Small intestine (tissue), 7 donors: Measurements from ENCODE around the gene TIGAR. TPM values are rescaled to one million over a fixed set of nuclear protein-coding genes. Genes with fewer than 3 reads are reported as not detected.

Source experiments
- DNase-seq, 2 donors: peaks; one replicate each; pipeline versions ENCODE4 v3.0.0 to v3.0.0-alpha.2; 2013
- FAIRE-seq: peaks from 2 replicates; lab custom pipeline; 2012; peaks lifted over from hg19 to GRCh38; lab: Jason Lieb, UNC
- H3K27ac ChIP-seq, 3 donors: one replicate each; pipeline ENCODE4 v1.5.1; 2013; ENCODE audit warnings: low read length in 2 of 3, mild to moderate bottlenecking in 2 of 3, control low read depth in 1 of 3, inconsistent platforms in 1 of 3, low read depth in 1 of 3, moderate library complexity in 1 of 3
- H3K27me3 ChIP-seq, 3 donors: one replicate each; pipeline ENCODE4 v1.6.1; 2013; ENCODE audit warnings: low read length in 3 of 3, inconsistent platforms in 1 of 3; ENCODE audit not compliant: control insufficient read depth in 3 of 3, insufficient read depth in 3 of 3
- H3K36me3 ChIP-seq, 3 donors: one replicate each; pipeline ENCODE4 v1.6.1; 2013; ENCODE audit warnings: low read length in 3 of 3, inconsistent platforms in 1 of 3, low read depth in 1 of 3, mild to moderate bottlenecking in 1 of 3, moderate library complexity in 1 of 3; ENCODE audit not compliant: control insufficient read depth in 3 of 3, insufficient read depth in 2 of 3
- H3K4me1 ChIP-seq, 3 donors: one replicate each; pipeline ENCODE4 v1.6.1; 2013; ENCODE audit warnings: low read length in 2 of 3, inconsistent platforms in 1 of 3, low read depth in 1 of 3, mild to moderate bottlenecking in 1 of 3, moderate library complexity in 1 of 3; ENCODE audit not compliant: control insufficient read depth in 3 of 3, insufficient read depth in 2 of 3
- H3K4me3 ChIP-seq, 3 donors: one replicate each; pipeline ENCODE4 v1.5.1; 2013; ENCODE audit warnings: low read length in 3 of 3, control low read depth in 1 of 3, inconsistent platforms in 1 of 3, low read depth in 1 of 3, mild to moderate bottlenecking in 1 of 3, moderate library complexity in 1 of 3
- H3K9me3 ChIP-seq, 2 donors: one replicate each; pipeline ENCODE4 v1.6.1; 2013; ENCODE audit warnings: low read depth in 1 of 2, low read length in 1 of 2; ENCODE audit not compliant: control insufficient read depth in 2 of 2, insufficient read depth in 1 of 2
- WGBS, 3 donors: extraction: QIAGEN DNeasy Blood & Tissue Kit; methylation state at CpG; one replicate each; pipeline ENCODE4 v1.1.7; 2013; 5-methylcytosine and 5-hydroxymethylcytosine counted together
- polyA plus RNA-seq, 4 donors: library from polyadenylated mRNA; stranded (reverse) in 3 of 4; unstranded in 1 of 4; fragments of 200-250 nt in 3 of 4; fragments of 120-200 nt in 1 of 4; gene quantifications; one replicate each; pipeline versions ENCODE4 v1.2.1 to v1.2.3, GENCODE V29; 2013
- donor health status: healthy with polysubstance abuse.
- donor health status: control.
- donor health status: control.
- donor health status: Bipolar disorder and iron deficiency.
- donor health status: healthy.

The TIGAR gene
- polyA plus RNA-seq, 4 donors: 3.5 to 10.1 (median 5.4) TPM

- DNase-seq (no peak), FAIRE-seq (no peak)
- Histone ChIP-seq H3K9me3 (no peaks in the 10 kb centered on the region), H3K4me3 (no peak overlapping the region), H3K27ac (no peak overlapping the region), H3K27me3 (no peaks in the 10 kb centered on the region), H3K4me1 (peaks cover 0 to 69% (median 12%) of the 10 kb centered on the region in 3 donors), H3K36me3 (peaks cover 8 to 94% (median 13%) of the 10 kb centered on the region in 3 donors)
- 29 to 52% (median 35%) methylated on average over 12 of the region's 12 CpGs for WGBS, 3 donors
Observed at GRCh38 chr12:4286228-4286627, 34.8 kb upstream of the TIGAR start.

DNA sequence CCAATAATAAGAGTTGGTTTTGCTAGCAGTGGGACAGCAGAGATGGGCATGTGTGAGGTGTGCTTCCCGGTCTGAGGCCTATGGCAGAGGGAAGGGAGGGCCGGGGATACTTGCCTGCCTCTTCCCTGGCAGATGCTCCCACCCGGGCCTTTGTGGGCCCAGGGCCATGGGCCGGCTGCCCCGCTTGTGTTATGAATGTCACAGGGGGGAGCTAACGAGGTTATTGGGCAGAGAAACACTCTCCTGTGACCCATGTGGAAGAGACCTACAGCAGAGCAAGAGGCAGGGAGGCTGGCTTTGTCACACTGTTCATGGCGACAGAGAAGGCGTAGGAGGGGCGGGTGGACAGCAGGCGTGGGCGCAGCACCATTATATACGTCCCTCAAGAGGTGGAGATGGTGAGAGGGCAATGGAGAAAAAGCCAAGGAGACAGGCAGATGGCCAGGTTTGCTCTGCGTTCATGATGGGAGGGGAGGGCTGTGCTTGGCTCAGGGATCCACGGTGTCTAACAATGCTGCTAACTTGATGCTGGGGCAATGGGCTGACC, 34.2 kb upstream of the TIGAR start:
- H3K9me3 ChIP-seq: no peaks in the 10 kb centered on the region
- DNase-seq (no peak), FAIRE-seq (no peak)
- 44 to 56% (median 51%) methylated on average over 14 of the region's 14 CpGs for WGBS, 3 donors
- peaks cover 8 to 90% (median 13%) of the 10 kb centered on the region in 3 donors for H3K36me3 ChIP-seq
- no peaks in the 10 kb centered on the region for H3K27me3 ChIP-seq
- H3K4me3 ChIP-seq: no peak overlapping the region
- peaks cover 0 to 63% (median 8%) of the 10 kb centered on the region in 3 donors for H3K4me1 ChIP-seq
- peak overlapping the region in 2 of 3 donors; percentile 48 to 67 for H3K27ac ChIP-seq

DNA sequence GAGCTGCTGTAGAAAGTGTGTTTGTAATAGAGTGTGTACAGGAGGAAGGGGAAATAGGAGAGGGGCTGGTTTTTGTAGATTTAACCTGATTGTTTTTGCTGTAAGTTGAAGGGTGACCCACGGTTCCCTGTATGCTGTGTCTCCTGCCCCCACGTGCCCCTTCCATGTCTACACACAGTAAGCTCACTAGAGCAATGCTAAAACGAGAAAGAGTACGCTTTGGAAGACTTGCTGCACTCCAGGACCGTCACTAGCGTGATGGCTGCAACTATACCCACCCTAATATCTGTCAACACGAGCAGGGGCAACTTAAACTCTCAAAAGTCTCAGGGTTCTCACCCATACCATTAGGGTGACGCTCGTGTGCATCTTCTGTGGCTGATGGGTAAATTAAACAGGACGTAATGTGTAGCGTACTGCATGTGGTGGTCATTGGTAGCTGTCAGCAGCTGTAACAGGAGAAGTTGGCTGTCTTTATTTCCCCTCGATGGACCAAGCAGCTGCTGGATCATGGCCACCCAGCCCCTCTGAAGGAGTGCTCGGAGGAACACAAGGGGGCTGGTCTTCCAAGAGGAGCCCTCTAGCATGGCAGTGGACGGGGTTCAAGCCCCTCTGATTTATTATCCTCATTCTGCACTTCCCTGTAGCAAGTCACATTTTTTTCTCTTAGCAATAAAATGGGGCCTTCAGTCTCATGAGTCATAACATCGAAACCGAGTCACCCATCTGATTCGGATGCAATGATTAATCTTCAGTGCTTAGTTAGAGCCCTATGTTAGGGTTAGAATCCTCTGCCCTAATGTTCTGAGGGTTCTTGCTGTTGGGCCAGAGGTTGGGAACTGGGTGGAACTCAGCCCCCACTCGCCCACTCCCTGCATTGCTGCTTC, 33.4 kb upstream of the TIGAR start:
- DNase-seq (peak; percentile 76 to 77), FAIRE-seq (no peak)
- Histone ChIP-seq H3K4me3 (no peak overlapping the region), H3K27me3 (no peaks in the 10 kb centered on the region), H3K4me1 (peaks cover 0 to 56% (median 8%) of the 10 kb centered on the region in 3 donors), H3K27ac (peak overlapping the region; percentile 17 to 67 (median 48)), H3K9me3 (no peaks in the 10 kb centered on the region), H3K36me3 (peaks cover 8 to 89% (median 13%) of the 10 kb centered on the region in 3 donors)
- 33 to 45% (median 35%) methylated on average over 18 of the region's 18 CpGs for WGBS, 3 donors

GRCh38 chr12:4288296-4289131, 32.5 kb upstream of the TIGAR start:
- H3K27ac ChIP-seq: peak overlapping the region in 2 of 3 donors; percentile 0 to 67
- H3K36me3 ChIP-seq: peaks cover 10 to 86% (median 11%) of the 10 kb centered on the region in 3 donors
- no peaks in the 10 kb centered on the region for H3K9me3 ChIP-seq
- WGBS, 3 donors: 54 to 64% (median 59%) methylated on average over 20 of the region's 20 CpGs
- FAIRE-seq: no peak
- H3K4me1 ChIP-seq: peaks cover 0 to 49% (median 10%) of the 10 kb centered on the region in 3 donors
- DNase-seq: no peak
- no peak overlapping the region for H3K4me3 ChIP-seq
- no peaks in the 10 kb centered on the region for H3K27me3 ChIP-seq

DNA sequence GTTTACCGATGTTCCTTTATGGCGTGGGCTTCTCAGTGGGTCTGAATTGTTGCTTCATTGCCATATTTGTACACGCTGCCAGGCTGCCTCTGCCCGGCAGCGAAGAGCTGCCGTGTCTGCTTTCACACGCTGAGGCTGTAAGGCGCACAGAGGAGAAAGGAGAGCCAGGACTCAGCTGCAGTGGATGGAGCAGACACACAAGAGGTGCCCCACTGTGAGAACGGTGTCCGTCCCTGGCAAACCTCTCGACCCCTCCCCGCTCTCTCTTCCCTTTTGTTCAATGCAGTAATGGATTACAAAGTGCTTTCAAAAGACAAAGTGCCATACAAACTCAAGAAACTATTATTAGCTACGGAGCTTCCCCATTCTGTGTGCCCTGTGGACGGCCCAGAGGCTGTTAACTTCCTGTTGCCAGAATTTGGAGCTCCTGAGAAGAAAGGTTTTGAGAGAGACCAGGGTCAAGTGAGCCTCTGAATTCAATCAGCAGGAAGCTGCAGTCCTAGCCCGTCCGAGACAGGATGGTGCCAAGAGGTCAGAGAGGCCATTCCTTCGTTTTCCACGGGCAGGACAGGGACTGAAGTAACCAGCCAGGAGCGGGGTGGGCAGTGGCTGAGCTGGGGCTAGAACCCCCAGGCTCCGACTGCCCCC, 31.7 kb upstream of the TIGAR start:
- no peak for FAIRE-seq
- Histone ChIP-seq H3K27me3 (no peaks in the 10 kb centered on the region), H3K9me3 (no peaks in the 10 kb centered on the region), H3K4me3 (no peak overlapping the region), H3K36me3 (peaks cover 8 to 86% (median 9%) of the 10 kb centered on the region in 3 donors), H3K27ac (peak overlapping the region in 2 of 3 donors; percentile 26 to 28), H3K4me1 (peaks cover 0 to 50% (median 10%) of the 10 kb centered on the region in 3 donors)
- 52 to 63% (median 59%) methylated on average over 20 of the region's 20 CpGs for WGBS, 3 donors
- DNase-seq: no peak

DNA sequence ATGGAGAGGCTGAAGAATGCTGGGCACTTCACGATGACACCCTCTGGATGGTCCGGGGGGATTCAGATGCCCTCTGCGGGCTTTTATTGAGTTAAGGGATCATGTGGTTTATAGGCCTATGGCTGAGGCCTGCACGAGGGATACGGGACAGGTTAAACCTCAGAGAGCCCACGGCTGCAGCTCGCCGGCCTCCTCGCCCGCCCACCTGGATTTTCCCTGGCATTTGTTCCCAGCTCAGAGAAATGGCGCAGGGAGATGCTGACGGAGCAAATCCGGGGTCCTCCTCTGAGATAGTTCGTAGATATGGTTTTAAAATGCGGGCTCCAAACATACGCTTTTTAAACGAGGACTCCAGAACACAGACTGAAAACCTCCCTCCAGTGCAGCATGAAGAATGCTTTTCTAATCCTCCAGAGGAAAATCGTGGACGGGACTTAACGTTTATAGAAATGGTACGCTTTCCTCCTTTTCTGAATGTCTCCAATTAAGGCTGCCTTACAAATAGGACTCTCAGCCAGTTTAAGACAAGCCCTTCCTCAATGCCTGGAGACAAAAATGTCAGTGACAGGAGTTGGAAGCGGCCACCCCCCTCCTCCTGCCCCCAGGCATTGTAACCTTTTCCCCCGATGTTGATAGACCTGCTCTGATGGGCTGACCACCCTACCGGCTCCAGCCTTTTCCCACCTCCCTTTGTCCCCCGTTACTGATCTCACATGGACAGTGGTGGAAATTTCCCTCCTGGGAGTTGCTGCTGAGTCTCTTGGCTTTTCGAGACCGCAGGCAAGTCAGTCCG, 30.8 kb upstream of the TIGAR start:
- peaks cover 0 to 48% (median 10%) of the 10 kb centered on the region in 3 donors for H3K4me1 ChIP-seq
- WGBS, 3 donors: 79 to 83% (median 82%) methylated on average over 28 of the region's 28 CpGs
- H3K9me3 ChIP-seq: no peaks in the 10 kb centered on the region
- no peak overlapping the region for H3K4me3 ChIP-seq
- peaks cover 5 to 87% (median 9%) of the 10 kb centered on the region in 3 donors for H3K36me3 ChIP-seq
- DNase-seq (no peak), FAIRE-seq (no peak)
- H3K27ac ChIP-seq: no peak overlapping the region
- no peaks in the 10 kb centered on the region for H3K27me3 ChIP-seq

DNA sequence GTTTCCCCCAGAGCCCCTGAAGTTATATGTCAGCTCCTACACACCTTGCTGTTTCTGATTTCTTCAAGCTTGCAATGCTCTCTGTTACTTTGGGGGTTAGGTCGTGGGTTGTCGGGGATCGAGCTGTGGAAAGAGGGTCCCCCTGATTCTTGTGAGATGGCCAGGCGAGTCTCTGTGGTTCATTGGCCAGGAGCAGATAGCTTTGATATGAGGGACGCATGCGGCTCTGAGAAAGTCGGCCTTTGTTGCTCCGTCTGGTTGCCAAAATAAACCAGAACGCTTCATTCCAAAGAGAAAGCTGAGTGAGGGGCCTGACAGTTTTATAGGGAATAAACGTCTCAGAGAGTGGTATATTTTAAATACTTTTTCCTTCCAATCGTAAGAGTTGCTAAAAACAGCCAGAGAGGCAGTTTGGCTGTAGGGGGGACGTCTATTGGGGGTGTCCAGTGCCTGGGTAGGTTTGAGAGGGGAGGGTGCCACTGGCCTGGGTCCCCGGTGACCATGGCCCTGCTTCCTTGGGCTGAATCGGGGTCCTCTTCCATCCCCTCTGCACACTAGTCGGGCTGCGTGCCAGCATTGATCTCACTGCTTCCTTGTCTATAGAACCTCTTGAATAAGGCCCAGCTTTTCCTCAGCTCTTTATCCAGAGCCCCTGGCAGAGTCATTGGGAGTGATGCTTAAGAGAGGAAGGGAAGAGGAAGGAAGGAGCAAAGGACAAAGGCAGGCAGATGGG, 28.5 kb upstream of the TIGAR start:
- peak overlapping the region in 2 of 3 donors; percentile 4 to 26 for H3K27ac ChIP-seq
- H3K27me3 ChIP-seq: no peaks in the 10 kb centered on the region
- 69 to 77% (median 70%) methylated on average over 16 of the region's 16 CpGs for WGBS, 3 donors
- H3K4me1 ChIP-seq: peaks cover 0 to 29% (median 7%) of the 10 kb centered on the region in 3 donors
- no peaks in the 10 kb centered on the region for H3K9me3 ChIP-seq
- no peak for FAIRE-seq
- no peak overlapping the region for H3K4me3 ChIP-seq
- peaks cover 5 to 88% (median 9%) of the 10 kb centered on the region in 3 donors for H3K36me3 ChIP-seq
- no peak for DNase-seq
